WTC11 (cell line): ENCODE measurements around the gene PCSK5.

Experiments used
- CTCF ChIP-seq: fragments of 200-600 bp; IDR thresholded peaks from 2 replicates; pipeline ENCODE4 v1.8.0; 2022; ENCODE audit warnings: antibody characterized with exemption
- FOXP4 ChIP-seq: sonication (generic); formaldehyde crosslinking; IDR thresholded peaks from 2 replicates; pipeline ENCODE4 v1.8.0; 2022; ENCODE audit warnings: mild to moderate bottlenecking, missing genetic modification reagents
- GTF2I ChIP-seq: fragments of 250-450 bp; sonication (Bioruptor Pico); conservative IDR thresholded peaks from 2 replicates; pipeline ENCODE4 v1.4.0; 2021; ENCODE audit warnings: mild to moderate bottlenecking

- TF ChIP-seq FOXP4 (no peak), GTF2I (CRISPR knock-in tag) (no peak), CTCF (no peak)
Measured at GRCh38 chr9:76341616-76342015, 451.1 kb downstream of the PCSK5 start.
